ENCODE measurements around the gene MSL3.

The MSL3 gene, protein sequence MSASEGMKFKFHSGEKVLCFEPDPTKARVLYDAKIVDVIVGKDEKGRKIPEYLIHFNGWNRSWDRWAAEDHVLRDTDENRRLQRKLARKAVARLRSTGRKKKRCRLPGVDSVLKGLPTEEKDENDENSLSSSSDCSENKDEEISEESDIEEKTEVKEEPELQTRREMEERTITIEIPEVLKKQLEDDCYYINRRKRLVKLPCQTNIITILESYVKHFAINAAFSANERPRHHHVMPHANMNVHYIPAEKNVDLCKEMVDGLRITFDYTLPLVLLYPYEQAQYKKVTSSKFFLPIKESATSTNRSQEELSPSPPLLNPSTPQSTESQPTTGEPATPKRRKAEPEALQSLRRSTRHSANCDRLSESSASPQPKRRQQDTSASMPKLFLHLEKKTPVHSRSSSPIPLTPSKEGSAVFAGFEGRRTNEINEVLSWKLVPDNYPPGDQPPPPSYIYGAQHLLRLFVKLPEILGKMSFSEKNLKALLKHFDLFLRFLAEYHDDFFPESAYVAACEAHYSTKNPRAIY

DNA sequence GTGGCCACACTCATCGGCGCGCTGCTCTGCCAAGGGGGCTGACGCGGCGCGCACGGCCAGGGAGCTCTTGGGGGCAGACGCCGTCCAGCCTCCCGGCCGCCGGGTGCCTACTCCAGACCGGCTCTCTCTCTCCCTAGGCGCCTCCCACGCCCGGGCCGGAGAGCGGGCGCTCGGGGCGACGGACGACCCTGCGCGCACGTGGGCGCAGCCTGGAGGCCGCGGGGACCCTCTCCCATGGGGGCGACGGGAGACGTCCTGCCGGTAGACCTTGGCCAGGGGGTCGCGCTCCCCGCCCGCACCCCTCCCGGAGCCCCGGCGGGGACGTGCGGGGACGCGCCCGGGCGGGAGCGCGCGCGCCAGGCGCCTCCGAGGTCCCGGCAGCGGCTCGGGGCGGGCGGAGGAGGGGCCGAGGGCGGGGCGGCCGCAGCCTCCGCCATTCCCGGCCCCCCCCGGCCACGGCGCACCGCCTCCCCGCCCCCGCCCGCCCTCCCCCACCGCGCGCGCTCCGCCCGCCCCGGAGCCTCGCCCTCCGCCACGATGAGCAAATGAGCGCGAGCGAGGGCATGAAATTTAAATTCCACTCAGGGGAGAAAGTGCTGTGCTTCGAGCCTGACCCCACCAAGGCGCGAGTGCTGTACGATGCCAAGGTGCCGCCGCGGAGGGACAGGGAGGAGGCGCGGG lies at the start of gene MSL3:
Gene MSL3, plus strand, starts transcription at position 519 of the 681 bp plus-strand sequence. Its CDS starts 27 bp downstream, at position 546.
- TF ChIP-seq, protein P1, sequence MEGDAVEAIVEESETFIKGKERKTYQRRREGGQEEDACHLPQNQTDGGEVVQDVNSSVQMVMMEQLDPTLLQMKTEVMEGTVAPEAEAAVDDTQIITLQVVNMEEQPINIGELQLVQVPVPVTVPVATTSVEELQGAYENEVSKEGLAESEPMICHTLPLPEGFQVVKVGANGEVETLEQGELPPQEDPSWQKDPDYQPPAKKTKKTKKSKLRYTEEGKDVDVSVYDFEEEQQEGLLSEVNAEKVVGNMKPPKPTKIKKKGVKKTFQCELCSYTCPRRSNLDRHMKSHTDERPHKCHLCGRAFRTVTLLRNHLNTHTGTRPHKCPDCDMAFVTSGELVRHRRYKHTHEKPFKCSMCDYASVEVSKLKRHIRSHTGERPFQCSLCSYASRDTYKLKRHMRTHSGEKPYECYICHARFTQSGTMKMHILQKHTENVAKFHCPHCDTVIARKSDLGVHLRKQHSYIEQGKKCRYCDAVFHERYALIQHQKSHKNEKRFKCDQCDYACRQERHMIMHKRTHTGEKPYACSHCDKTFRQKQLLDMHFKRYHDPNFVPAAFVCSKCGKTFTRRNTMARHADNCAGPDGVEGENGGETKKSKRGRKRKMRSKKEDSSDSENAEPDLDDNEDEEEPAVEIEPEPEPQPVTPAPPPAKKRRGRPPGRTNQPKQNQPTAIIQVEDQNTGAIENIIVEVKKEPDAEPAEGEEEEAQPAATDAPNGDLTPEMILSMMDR (IDR thresholded peaks at IDR 0.05; ENCODE audit: borderline replicate concordance, insufficient read depth, low read depth, low read length) = no peak
- peak within 1 kb of the TSS; percentile 73 for H3K4me3 ChIP-seq (ENCODE audit: low read depth, low read length)

DNA sequence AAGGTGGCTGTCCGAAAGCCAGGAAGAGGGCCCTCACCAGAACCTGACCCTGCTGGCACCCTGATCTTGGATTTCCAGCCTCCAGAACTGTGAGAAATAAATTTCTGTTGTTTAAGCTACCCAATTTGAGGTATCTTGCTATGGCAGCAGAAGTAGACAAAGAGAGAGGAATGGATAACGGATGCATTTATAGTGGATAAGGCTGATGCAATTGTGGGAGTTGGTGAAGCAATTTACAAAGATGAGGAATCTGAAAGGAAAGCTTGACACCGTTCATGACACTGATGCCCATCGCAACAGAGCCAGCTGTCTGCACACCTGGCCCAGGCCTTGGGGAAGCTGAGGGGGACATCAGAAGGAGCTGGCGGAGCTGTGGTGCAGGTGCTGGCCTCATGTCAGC lies 35.7 kb upstream of the MSL3 start:
- H3K4me3 ChIP-seq (ENCODE audit: low read depth, low read length) = no peak overlapping the region
- TF ChIP-seq, protein P1 (IDR thresholded peaks at IDR 0.05; ENCODE audit: borderline replicate concordance, insufficient read depth, low read depth, low read length) = no peak

DNA sequence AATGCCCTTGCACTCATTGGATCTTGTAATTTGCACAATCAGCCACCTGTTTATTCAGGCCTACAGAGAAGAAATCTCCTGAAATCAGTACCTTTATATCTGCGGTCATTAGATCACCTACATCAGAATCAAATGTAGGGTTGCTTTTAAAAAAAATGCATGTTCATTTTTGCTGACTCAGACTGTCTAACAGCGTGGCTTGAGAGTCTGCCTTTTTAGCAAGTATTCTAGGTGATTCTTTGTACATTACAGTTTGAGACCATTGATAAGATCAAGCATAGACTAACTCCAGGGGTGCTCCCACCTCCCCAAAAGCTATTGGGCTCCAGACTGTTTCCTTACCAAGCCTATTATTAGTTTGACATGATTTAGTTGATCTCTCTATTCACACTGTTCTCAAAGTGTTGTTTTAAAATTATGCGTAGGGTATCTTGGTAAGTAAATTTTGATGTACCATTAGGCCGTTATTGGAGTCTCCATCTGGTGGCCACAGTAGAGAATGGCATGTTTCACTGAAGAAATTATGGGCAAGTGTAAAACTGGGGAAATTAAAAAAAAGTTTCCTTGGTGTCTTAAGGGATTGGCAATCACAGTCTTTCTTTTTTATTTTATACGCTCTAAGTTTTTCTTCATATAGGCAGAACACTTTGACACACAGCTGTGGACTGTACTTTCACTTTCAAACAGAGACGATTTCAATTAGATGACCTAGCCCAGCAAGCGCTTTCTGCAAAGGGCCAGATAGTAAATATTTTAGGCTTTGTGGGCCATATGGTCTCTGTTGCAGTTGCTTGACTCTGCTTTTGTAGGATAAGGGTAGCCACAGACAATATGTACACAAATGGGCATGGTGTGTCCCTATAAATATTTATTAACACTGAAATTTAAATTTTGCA lies 33.7 kb upstream of the MSL3 start:
- TF ChIP-seq, protein P1 (IDR thresholded peaks at IDR 0.05; ENCODE audit: borderline replicate concordance, insufficient read depth, low read depth, low read length) = peak; percentile 56; the same call in 1 of the 2 replicates
- H3K4me3 ChIP-seq (ENCODE audit: low read depth, low read length) = no peak overlapping the region

DNA sequence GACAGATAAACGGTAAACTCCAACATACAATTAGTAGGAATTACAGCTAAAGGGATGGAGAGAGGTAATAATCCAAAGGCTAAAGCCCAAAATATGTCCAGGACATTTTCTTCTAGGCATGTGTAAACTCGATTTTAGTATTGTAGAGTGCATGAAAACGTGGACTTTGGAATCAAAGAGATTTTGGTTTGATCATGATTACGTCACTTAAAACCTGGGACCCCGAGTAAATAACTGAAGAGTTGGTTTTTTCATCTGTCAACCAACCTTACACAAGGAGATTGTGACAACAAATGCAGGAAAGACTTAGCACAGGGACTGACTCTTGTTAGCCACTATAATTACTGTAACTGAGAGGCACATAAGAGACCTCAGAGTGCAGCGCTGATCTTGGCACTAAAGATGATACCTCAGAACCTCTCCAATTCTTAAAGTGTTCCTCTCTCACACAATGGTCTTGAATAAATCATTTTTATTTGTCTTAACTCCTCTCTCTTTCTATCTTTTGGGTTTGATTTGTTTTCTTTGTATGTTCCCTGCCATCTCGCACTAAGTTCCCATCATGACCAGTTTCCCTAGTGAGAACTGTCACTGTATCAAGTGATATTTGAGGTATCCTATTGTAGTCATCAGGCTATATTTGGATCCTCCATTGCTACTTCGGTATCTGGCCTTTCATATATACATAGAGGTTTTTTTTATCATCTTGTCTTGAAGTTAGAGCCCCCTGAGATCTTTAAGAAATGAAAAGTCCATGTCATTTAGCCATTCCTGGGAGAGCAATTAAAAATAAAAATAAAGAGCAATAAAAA lies 32.2 kb upstream of the MSL3 start:
- H3K4me3 ChIP-seq (ENCODE audit: low read depth, low read length) = no peak overlapping the region
- TF ChIP-seq, protein P1 (IDR thresholded peaks at IDR 0.05; ENCODE audit: borderline replicate concordance, insufficient read depth, low read depth, low read length) = no peak

DNA sequence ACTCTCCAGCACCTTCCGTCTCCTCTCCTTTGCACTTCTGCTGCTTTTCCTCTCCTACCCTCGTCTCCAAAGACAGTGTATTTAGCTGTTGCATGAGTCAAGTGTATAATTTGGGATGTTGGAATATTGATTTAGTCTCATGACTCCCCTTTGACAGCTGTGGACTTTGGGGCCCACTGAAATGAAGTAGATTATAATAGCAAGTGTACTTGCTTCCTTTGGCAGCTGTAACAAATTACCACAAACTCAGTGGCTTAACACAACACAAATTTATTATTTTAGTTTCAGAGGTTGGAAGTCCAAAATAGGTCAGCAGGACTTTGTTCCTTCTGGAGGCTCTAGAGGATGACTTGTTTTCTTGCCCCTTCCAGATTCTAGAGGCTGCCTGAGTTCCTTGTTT lies 29.5 kb upstream of the MSL3 start:
- no peak overlapping the region for H3K4me3 ChIP-seq (ENCODE audit: low read depth, low read length)
- TF ChIP-seq, protein P1 (IDR thresholded peaks at IDR 0.05; ENCODE audit: borderline replicate concordance, insufficient read depth, low read depth, low read length) = no peak

DNA sequence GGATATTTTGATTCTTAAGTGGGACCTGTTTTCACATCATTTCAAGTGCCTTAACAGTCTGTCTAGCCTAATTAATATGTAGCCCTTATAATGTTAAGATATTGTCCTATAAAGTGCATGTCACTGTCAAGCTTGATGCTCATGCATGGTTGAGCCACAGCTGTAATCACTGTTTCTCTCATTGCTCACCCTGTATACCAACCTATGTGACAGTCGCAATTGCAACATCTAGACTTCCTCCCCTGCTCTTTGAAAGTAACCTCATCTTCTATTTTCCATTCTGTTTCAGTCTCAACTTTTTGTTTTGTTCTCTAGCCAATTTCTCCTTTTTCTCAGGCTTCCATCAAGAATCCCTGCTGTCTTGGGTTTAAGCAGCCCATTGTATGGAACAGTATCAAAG lies 24.4 kb upstream of the MSL3 start:
- H3K4me3 ChIP-seq (ENCODE audit: low read depth, low read length) = no peak overlapping the region
- TF ChIP-seq, protein P1 (IDR thresholded peaks at IDR 0.05; ENCODE audit: borderline replicate concordance, insufficient read depth, low read depth, low read length) = no peak
